Stimulated activated CD8-positive, alpha-beta memory T cell treated with anti-CD3 and anti-CD28 coated beads, Interleukin-2, amount 100 ng/mL, for 48 hours (primary cell): ENCODE results near the gene KLHL42.
A peak's percentile ranks its signal among the peaks of the same experiment; 100 is the strongest.

Source experiments
- DNase-seq, 2 donors: peaks; one replicate each; pipeline ENCODE4 v3.0.0-alpha.2; 2020; ENCODE audit warnings: low read depth in 2 of 2

The KLHL42 gene

GRCh38 chr12:27780612-27781408, 777 bp downstream of the KLHL42 start:
- peak in 1 of 2 donors; percentile 4 for DNase-seq

- no peak for DNase-seq
Observed at GRCh38 chr12:27781680-27782079, 1.6 kb downstream of the KLHL42 start.

GRCh38 chr12:27782481-27782880, 2.4 kb downstream of the KLHL42 start:
- no peak for DNase-seq

GRCh38 chr12:27785882-27786570, 6.0 kb downstream of the KLHL42 start:
- no peak for DNase-seq

GRCh38 chr12:27787559-27787958, 7.5 kb downstream of the KLHL42 start:
- DNase-seq: no peak

GRCh38 chr12:27790179-27790578, 10.1 kb downstream of the KLHL42 start:
- DNase-seq: no peak

GRCh38 chr12:27794818-27795584, 15.0 kb downstream of the KLHL42 start:
- no peak for DNase-seq

- no peak for DNase-seq
Observed at GRCh38 chr12:27796128-27796527, 16.1 kb downstream of the KLHL42 start.

GRCh38 chr12:27797301-27798025, 17.4 kb downstream of the KLHL42 start:
- no peak for DNase-seq

GRCh38 chr12:27800819-27801218, 20.8 kb downstream of the KLHL42 start:
- no peak for DNase-seq

GRCh38 chr12:27801630-27802029, 21.6 kb downstream of the KLHL42 start:
- no peak for DNase-seq

GRCh38 chr12:27802511-27802910, 22.5 kb downstream of the KLHL42 start:
- DNase-seq: no peak

- DNase-seq: no peak
Observed at GRCh38 chr12:27802936-27803335, 22.9 kb downstream of the KLHL42 start.

- DNase-seq: no peak
Observed at GRCh38 chr12:27805238-27805637, 25.2 kb downstream of the KLHL42 start.

GRCh38 chr12:27806259-27806658, 26.2 kb downstream of the KLHL42 start:
- DNase-seq: no peak

- DNase-seq: no peak
Observed at GRCh38 chr12:27807063-27807703, 27.1 kb downstream of the KLHL42 start.

GRCh38 chr12:27808841-27809240, 28.8 kb downstream of the KLHL42 start:
- DNase-seq: no peak

- DNase-seq: no peak
Observed at GRCh38 chr12:27810756-27811155, 30.7 kb downstream of the KLHL42 start.

GRCh38 chr12:27812502-27812901, 32.5 kb downstream of the KLHL42 start:
- no peak for DNase-seq

GRCh38 chr12:27814411-27814810, 34.4 kb downstream of the KLHL42 start:
- DNase-seq: no peak

- DNase-seq: no peak
Observed at GRCh38 chr12:27814851-27815591, 35.0 kb downstream of the KLHL42 start.
